Measurements from ENCODE around the gene RPL37A.

- no peak for TF ChIP-seq POLR2AphosphoS5 (IDR thresholded peaks at IDR 0.05; ENCODE audit: low read depth, low read length)
- TF ChIP-seq POLR2A (IDR thresholded peaks at IDR 0.05; ENCODE audit: low read depth, low read length), result no peak
These were observed 21.2 kb upstream of the RPL37A start for GRCh38 chr2:216477283-216478035.
